Measurements from ENCODE around the gene BCL11B. TPM values are rescaled to one million over a fixed set of nuclear protein-coding genes. Genes with fewer than 3 reads are reported as not detected.
A peak's percentile ranks its signal among the peaks of the same experiment; 100 is the strongest.

Gene BCL11B
- total RNA-seq, 1 donor from 2014 or later = 1.3 TPM

GRCh38 chr14:99134516-99135046, 137.4 kb downstream of the BCL11B start:
- Histone ChIP-seq H3K9me3 (ENCODE audit: low read depth) (no peaks in the 10 kb centered on the region), H3K4me3 (no peak overlapping the region), H2AFZ (replicated peaks) (no peak overlapping the region), H3K79me2 (ENCODE audit: low read depth) (no peaks in the 10 kb centered on the region), H3F3A (ENCODE audit: low read depth) (no peaks in the 10 kb centered on the region), H3K36me3 (no peaks in the 10 kb centered on the region), H3K27me3 (no peaks in the 10 kb centered on the region), H4K20me1 (ENCODE audit: low read depth) (no peaks in the 10 kb centered on the region), H3K4me1 (peaks cover 3% of the 10 kb centered on the region), H3K27ac (no peak overlapping the region), H3K4me2 (no peak overlapping the region), H3K9ac (no peak overlapping the region)
- no peaks in the 10 kb centered on the region for H3K36me3 Mint-ChIP-seq
- peaks cover 37% of the 10 kb centered on the region for H3K4me1 Mint-ChIP-seq
- peaks cover 18% of the 10 kb centered on the region for H3K27me3 Mint-ChIP-seq (ENCODE audit: insufficient read depth, low read depth)
- H3K9me3 Mint-ChIP-seq = peaks cover 4% of the 10 kb centered on the region
- H3K27ac Mint-ChIP-seq = no peak overlapping the region
- DNase-seq (ENCODE audit: low spot score) = no peak
- no peak overlapping the region for H3K4me3 Mint-ChIP-seq
- TF ChIP-seq CTCF (IDR thresholded peaks at IDR 0.05) (no peak), EZH2 (IDR thresholded peaks at IDR 0.05) (no peak)

- H3K4me1 ChIP-seq = peaks cover 3% of the 10 kb centered on the region
- no peaks in the 10 kb centered on the region for H3K9me3 Mint-ChIP-seq
- peak overlapping the region; percentile 33 for H3K4me3 Mint-ChIP-seq
- no peaks in the 10 kb centered on the region for H3K36me3 ChIP-seq
- no peaks in the 10 kb centered on the region for H3K79me2 ChIP-seq (ENCODE audit: low read depth)
- H3K4me3 ChIP-seq = no peak overlapping the region
- no peak for DNase-seq (ENCODE audit: low spot score)
- TF ChIP-seq EZH2 (IDR thresholded peaks at IDR 0.05) (no peak), CTCF (IDR thresholded peaks at IDR 0.05) (no peak), EZH2phosphoT487 (IDR thresholded peaks at IDR 0.05) (no peak)
- H3K9ac ChIP-seq = no peak overlapping the region
- no peaks in the 10 kb centered on the region for H3K9me3 ChIP-seq (ENCODE audit: low read depth)
- H3F3A ChIP-seq (ENCODE audit: low read depth) = no peaks in the 10 kb centered on the region
- no peaks in the 10 kb centered on the region for H4K20me1 ChIP-seq (ENCODE audit: low read depth)
- peak overlapping the region; percentile 4 for H2AFZ ChIP-seq (replicated peaks)
- no peak overlapping the region for H3K4me2 ChIP-seq
- no peaks in the 10 kb centered on the region for H3K36me3 Mint-ChIP-seq
- peaks cover 18% of the 10 kb centered on the region for H3K27me3 Mint-ChIP-seq (ENCODE audit: insufficient read depth, low read depth)
- no peaks in the 10 kb centered on the region for H3K27me3 ChIP-seq
- H3K4me1 Mint-ChIP-seq = peaks cover 37% of the 10 kb centered on the region
- H3K27ac ChIP-seq = no peak overlapping the region
- peak overlapping the region; percentile 54 for H3K27ac Mint-ChIP-seq
These were observed 138.1 kb downstream of the BCL11B start for GRCh38 chr14:99133636-99134515.

DNA sequence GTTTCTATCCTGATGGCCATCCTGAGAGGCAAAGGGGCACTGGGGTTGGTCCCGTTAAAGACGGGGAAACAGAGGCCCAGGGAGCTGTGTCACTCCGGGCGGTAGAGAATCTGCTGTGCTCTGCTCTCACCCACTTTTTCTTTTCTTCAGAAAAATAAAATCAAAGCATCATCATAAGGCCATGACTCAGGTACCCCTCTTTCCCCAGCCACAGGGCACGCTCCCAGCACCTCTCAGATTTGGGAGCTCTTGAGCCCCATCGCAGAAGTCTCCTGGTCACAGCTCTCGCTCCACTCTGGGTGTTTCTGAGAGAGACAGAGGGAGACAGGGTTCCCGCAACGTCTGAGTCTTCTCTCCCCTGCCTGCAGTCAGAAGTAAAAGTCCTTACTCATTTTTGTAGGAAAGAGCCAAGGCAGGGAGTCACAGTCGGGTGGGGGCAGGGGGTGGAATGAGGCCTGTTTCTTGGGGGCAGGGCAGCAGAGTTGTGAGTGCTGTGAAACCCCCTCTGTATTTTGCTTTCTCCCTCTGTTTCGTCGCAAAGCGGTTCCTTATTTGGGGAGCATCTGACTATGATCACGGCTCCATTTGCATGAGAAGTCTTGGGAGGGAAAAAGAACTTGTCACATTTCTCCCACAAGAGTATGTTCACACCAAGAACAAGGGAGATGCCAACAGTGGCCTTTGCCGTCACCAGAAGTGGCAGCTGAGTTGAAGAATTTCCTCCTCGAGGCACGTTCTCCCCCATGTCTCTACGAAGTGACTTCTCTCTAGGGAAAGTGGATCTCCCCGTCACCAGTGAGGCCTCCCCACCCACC, 139.0 kb downstream of the BCL11B start:
- no peak overlapping the region for H3K27ac ChIP-seq
- no peaks in the 10 kb centered on the region for H3F3A ChIP-seq (ENCODE audit: low read depth)
- no peaks in the 10 kb centered on the region for H3K27me3 ChIP-seq
- no peak for TF ChIP-seq EZH2phosphoT487 (IDR thresholded peaks at IDR 0.05)
- no peak for TF ChIP-seq CTCF (IDR thresholded peaks at IDR 0.05)
- no peak for TF ChIP-seq EZH2 (IDR thresholded peaks at IDR 0.05)
- peaks cover 3% of the 10 kb centered on the region for H3K4me1 ChIP-seq
- peaks cover 40% of the 10 kb centered on the region for H3K4me1 Mint-ChIP-seq
- H3K27me3 Mint-ChIP-seq (ENCODE audit: insufficient read depth, low read depth) = peaks cover 20% of the 10 kb centered on the region
- no peaks in the 10 kb centered on the region for H4K20me1 ChIP-seq (ENCODE audit: low read depth)
- no peak overlapping the region for H3K4me3 Mint-ChIP-seq
- no peak overlapping the region for H3K9ac ChIP-seq
- DNase-seq (ENCODE audit: low spot score) = no peak
- H3K27ac Mint-ChIP-seq = peak overlapping the region; percentile 78
- H3K36me3 ChIP-seq = no peaks in the 10 kb centered on the region
- H3K9me3 ChIP-seq (ENCODE audit: low read depth) = no peaks in the 10 kb centered on the region
- H3K79me2 ChIP-seq (ENCODE audit: low read depth) = no peaks in the 10 kb centered on the region
- H3K9me3 Mint-ChIP-seq = no peaks in the 10 kb centered on the region
- H3K4me2 ChIP-seq = no peak overlapping the region
- H3K36me3 Mint-ChIP-seq = no peaks in the 10 kb centered on the region
- no peak overlapping the region for H3K4me3 ChIP-seq
- H2AFZ ChIP-seq (replicated peaks) = peak overlapping the region; percentile 80

Data from neural progenitor cell (in vitro differentiated cells).